Activated CD4-positive, CD25-positive, alpha-beta regulatory T cell treated with anti-CD3 and anti-CD28 coated beads, Interleukin-2, amount 50 U/mL, for 24 hours (primary cell): ENCODE data around the gene ADISSP.

Experiments
- ATAC-seq, 2 donors: fragments of 150-1000 bp; cut with Tn5 transposase; one replicate each; pipeline ENCODE4 v1.10.0; 2021; ENCODE audit warnings: mild to moderate bottlenecking in 1 of 2, moderate library complexity in 1 of 2

Gene ADISSP

GRCh38 chr20:3711484-3711941 is 56.0 kb downstream of the ADISSP start:
- ATAC-seq: no peak

GRCh38 chr20:3710703-3711483 is 56.7 kb downstream of the ADISSP start:
- ATAC-seq: peak in 1 of 2 donors; percentile 41

GRCh38 chr20:3710011-3710466 is 57.5 kb downstream of the ADISSP start:
- ATAC-seq: peak in 1 of 2 donors; percentile 17

GRCh38 chr20:3707508-3707899 is 60.0 kb downstream of the ADISSP start:
- no peak for ATAC-seq

- ATAC-seq: no peak
These were observed 60.6 kb downstream of the ADISSP start for GRCh38 chr20:3706774-3707507.

GRCh38 chr20:3705970-3706739 is 61.4 kb downstream of the ADISSP start:
- ATAC-seq: no peak

GRCh38 chr20:3705491-3705969 is 62.0 kb downstream of the ADISSP start:
- ATAC-seq: no peak

- ATAC-seq: no peak
These were observed 63.5 kb downstream of the ADISSP start for GRCh38 chr20:3704087-3704486.
